Measurements from ENCODE around the gene SLC22A16. TPM values are rescaled to one million over a fixed set of nuclear protein-coding genes. Genes with fewer than 3 reads are reported as not detected.

Gene SLC22A16
- total RNA-seq, 2 donors from 2014 or later = not detected

GRCh38 chr6:110421749-110422443 lies 54.5 kb downstream of the SLC22A16 start:
- TF ChIP-seq CTCF (IDR thresholded peaks at IDR 0.05) (no peak), POLR2A (IDR thresholded peaks at IDR 0.05) (no peak)
- no peaks in the 10 kb centered on the region for H3K36me3 ChIP-seq (replicated peaks in 1 of 2; ENCODE audit: insufficient read depth in 1 of 2, low read depth in 2 of 2)
- 45 to 73% methylated on average over 4 of the region's 4 CpGs for WGBS, 2 donors
- no peak overlapping the region for H3K4me3 ChIP-seq
- H3K27ac ChIP-seq = no peak overlapping the region
- no peaks in the 10 kb centered on the region for H3K4me1 ChIP-seq
- intact Hi-C loops (cut with DNase I) = no loop called here
- ATAC-seq (no peak), DNase-seq (peak in 1 of 4 donors; percentile 31)
- H3K9me3 ChIP-seq = no peaks in the 10 kb centered on the region
- no peaks in the 10 kb centered on the region for H3K27me3 ChIP-seq

GRCh38 chr6:110419028-110419739 lies 57.2 kb downstream of the SLC22A16 start:
- DNase-seq = no peak

GRCh38 chr6:110418594-110418993 lies 57.8 kb downstream of the SLC22A16 start:
- Histone ChIP-seq H3K36me3 (replicated peaks in 1 of 2; ENCODE audit: insufficient read depth in 1 of 2, low read depth in 2 of 2) (no peaks in the 10 kb centered on the region), H3K27me3 (no peaks in the 10 kb centered on the region), H3K4me1 (peaks cover 16% of the 10 kb centered on the region), H3K9me3 (no peaks in the 10 kb centered on the region), H3K27ac (no peak overlapping the region), H3K4me3 (no peak overlapping the region)
- WGBS, 2 donors = 81 to 85% methylated on average over 3 of the region's 3 CpGs
- TF ChIP-seq CTCF (IDR thresholded peaks at IDR 0.05) = no peak
- TF ChIP-seq POLR2A (IDR thresholded peaks at IDR 0.05) = no peak
- intact Hi-C loops (cut with DNase I) = no loop called here
- no peak for ATAC-seq
- no peak for DNase-seq

More at GRCh38 chr6:110419028-110419739, 57.2 kb downstream of the SLC22A16 start:
- Histone ChIP-seq H3K36me3 (replicated peaks in 1 of 2; ENCODE audit: insufficient read depth in 1 of 2, low read depth in 2 of 2) (no peaks in the 10 kb centered on the region), H3K27me3 (no peaks in the 10 kb centered on the region), H3K27ac (no peak overlapping the region), H3K4me3 (no peak overlapping the region), H3K4me1 (peaks cover 15% of the 10 kb centered on the region), H3K9me3 (no peaks in the 10 kb centered on the region)
- intact Hi-C loops (cut with DNase I) = no loop called here
- ATAC-seq = no peak
- TF ChIP-seq CTCF (IDR thresholded peaks at IDR 0.05) = no peak
- no peak for TF ChIP-seq POLR2A (IDR thresholded peaks at IDR 0.05)
- 61 to 67% methylated on average over 6 of the region's 6 CpGs for WGBS, 2 donors

- Histone ChIP-seq H3K27ac (peak within 1 kb of the TSS; percentile 76 to 81 (median 79)), H3K4me1 (peaks cover 23% of the 10 kb centered on the region), H3K9me3 (no peaks in the 10 kb centered on the region), H3K36me3 (replicated peaks in 1 of 2; ENCODE audit: insufficient read depth in 1 of 2, low read depth in 2 of 2) (no peaks in the 10 kb centered on the region), H3K27me3 (no peaks in the 10 kb centered on the region), H3K4me3 (no peak within 1 kb of the TSS)
- DNase-seq (peak; percentile 95 to 97 (median 96)), ATAC-seq (peak; percentile 98)
- TF ChIP-seq POLR2A (IDR thresholded peaks at IDR 0.05) (peak in 2 of 3 donors; percentile 30 to 43), CTCF (IDR thresholded peaks at IDR 0.05) (no peak)
- 14 to 15% methylated on average over 8 to 12 of the region's 12 CpGs for WGBS, 2 donors
- intact Hi-C loops (cut with DNase I) = no loop called here
Observed at GRCh38 chr6:110415086-110415916, 61.1 kb downstream of the SLC22A16 start, which contains the start of gene DDO. Gene DDO (minus strand): TSS chr6:110415575. CDS start chr6:110413462, 2,113 bp downstream.
